NCI-H1417 (cell line): ENCODE data around the gene FAM219B.
A peak's percentile ranks its signal among the peaks of the same experiment; 100 is the strongest.
"Not testable (repeated sequence)": the region's sequence is repeated elsewhere in the genome, so short reads cannot be mapped to it uniquely, and the experiment has no call there.

Experiments used
- DNase-seq, 3 experiments: peaks; one replicate each; lab custom pipeline; 2025; lab: John Stamatoyannopoulos, UW

Gene FAM219B, protein sequence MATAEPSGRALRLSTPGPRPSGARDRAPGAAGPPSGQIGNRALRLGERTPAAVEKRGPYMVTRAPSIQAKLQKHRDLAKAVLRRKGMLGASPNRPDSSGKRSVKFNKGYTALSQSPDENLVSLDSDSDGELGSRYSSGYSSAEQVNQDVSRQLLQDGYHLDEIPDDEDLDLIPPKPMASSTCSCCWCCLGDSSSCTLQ

DNA sequence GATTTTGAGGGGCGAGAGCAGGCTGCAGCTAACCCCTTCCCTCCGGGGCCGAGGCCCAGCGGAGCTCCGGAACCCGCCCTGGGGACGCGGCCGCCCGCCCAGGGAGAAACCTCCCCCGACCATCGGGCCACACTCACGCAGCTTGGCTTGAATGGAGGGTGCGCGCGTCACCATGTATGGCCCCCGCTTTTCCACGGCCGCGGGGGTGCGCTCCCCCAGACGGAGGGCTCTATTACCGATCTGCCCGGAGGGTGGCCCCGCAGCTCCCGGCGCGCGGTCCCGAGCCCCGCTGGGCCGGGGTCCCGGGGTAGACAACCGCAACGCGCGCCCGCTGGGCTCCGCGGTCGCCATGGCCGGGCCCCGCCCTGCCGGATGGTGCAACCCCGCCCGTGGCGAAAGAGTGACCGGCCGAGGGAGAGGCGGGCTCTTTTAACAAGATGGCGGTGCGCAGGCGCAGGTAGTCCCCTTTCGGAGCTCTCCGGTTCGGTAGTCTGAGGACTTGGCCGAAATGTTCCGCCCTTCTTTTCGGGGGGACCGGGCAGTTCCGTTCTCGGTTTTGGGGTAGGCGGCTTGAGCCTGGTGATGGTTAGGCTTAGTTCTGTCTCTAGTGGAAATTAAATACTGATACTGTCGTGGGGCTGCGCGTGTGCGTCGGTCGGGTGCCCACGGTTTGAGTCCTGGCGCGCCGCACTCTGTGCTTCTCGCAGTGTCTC lies at the start of gene FAM219B:
FAM219B (minus strand) TSS at position 402 of the 713 bp plus-strand sequence; CDS start at position 351, 51 bp downstream.
- peak; percentile 89 to 94 (median 93) for DNase-seq

GRCh38 chr15:74955796-74956647 lies 49.4 kb upstream of the FAM219B start:
- peak; percentile 86 to 93 (median 90) for DNase-seq

DNA sequence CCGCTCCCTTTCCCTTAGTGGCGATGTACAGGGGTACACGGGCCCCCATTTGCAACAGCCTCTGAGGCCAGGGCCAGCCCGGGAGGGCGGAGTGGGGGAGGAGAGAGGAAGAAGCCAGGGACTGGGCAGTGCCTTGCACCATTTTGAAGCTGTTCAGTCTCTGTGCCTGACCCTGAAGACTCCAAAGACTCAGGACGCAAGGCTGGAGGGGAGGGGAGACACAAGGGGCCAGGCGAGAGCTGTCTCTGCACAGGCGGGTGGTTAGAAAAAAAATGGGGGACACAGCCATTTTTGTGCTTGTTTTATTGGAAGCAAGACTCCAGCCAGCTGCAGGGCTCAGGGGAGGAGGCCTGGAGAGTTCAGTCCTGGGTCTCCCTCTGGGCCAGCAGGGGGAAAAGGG lies 48.4 kb upstream of the FAM219B start:
- no peak for DNase-seq

DNA sequence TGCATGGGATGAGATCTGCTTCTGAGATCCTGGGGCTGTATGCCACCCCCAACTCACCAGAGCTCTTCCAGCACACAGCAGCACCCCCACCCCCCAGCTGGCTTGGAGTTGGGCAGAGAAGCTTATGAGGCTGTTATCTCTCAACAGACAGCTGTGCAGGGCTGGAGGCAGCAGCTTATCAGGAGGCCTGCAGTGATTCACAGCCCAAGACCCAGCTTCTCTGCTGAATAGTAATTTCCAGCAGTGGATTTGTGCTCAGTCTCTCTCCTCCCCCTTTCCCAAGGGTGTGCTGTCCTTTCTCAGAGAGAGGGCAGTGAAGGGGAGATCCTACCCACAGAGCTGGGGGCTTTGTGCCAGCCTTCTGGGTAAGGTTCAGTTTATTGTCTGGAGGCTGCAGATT lies 47.9 kb upstream of the FAM219B start:
- DNase-seq, result peak in 1 of 3 experiments; percentile 12

DNA sequence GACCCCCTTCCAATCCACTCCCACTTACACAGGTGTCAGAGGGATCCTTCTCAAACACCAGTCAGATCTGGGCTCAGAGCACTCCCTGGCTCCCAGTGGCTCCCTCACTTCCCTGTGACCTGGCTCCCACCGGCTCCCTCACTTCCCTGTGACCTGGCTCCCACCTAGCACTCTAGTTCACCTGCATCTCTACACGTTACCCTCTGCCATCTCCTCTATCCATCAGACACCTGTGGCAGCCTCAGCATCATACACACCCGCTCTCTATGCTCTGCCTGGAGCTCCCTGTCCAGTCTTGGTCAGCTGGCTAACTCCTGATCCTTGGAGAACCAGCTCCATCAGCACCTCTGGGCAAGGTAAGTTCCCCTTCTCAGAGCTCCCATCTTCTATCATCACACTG lies 44.4 kb upstream of the FAM219B start:
- no peak for DNase-seq

- peak; percentile 80 to 93 (median 85) for DNase-seq
Observed at GRCh38 chr15:74950078-74950908, 43.6 kb upstream of the FAM219B start.

- DNase-seq, result peak; percentile 98 to 99 (median 98)
Observed at GRCh38 chr15:74937590-74938371, 31.1 kb upstream of the FAM219B start, which contains the start of gene COX5A. TSS of gene COX5A (minus strand) at chr15:74938073. CDS start at chr15:74938014, 59 bp downstream.

DNA sequence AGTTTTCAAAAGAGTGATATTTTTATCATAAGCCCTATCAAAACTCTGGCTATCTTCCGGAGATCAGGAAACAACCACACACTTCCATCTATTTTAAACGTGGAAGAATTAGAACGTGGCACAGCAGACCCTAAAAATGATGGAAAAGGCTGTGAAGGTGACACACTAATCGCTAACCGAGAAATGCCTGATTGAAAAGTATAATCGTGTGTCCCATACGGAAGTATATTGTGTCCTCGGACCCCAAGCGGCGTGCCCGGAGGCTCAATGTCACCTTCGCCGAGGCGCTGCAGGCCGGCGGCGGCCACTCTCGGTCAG lies 30.6 kb upstream of the FAM219B start:
- peak in 1 of 3 experiments; percentile 12 for DNase-seq

DNA sequence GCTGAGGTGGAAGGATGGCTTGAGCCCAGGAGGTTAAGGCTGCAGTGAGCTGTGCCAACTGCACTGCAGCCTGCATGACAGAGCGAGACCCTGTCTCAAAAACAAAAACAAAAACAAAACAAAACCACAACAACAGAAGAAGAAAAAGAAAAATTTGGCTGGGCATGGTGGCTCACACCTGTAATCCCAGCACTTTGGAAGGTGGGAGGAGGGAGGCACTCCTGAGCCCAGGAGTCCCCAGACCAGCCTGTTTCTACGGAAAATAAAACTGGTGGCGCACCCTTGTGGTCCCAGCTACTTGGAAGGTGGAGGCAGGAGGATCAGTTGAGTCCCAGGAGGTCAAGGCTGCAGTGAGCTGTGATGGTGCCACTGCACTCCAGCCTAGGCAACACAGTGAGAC lies 28.5 kb upstream of the FAM219B start:
- DNase-seq, result not testable (repeated sequence)

DNA sequence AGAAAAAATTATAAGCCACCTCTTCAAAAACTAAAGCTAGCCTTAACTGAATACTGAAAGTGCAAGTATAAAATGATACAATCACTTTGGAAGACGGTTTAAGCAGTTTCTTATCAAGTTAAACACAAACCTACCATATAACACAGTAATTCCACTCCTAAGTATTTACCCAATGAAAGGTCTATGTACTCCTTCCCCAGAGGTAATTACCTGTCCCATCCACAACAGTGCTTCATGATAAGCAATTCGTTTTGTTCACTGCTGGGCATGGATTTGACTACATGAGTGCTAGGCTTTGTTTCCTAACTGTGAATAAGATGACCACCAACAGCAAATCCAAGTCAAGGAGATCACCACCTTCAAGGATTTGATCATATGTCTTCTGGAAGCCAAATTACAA lies 26.9 kb upstream of the FAM219B start:
- DNase-seq, result no peak

DNA sequence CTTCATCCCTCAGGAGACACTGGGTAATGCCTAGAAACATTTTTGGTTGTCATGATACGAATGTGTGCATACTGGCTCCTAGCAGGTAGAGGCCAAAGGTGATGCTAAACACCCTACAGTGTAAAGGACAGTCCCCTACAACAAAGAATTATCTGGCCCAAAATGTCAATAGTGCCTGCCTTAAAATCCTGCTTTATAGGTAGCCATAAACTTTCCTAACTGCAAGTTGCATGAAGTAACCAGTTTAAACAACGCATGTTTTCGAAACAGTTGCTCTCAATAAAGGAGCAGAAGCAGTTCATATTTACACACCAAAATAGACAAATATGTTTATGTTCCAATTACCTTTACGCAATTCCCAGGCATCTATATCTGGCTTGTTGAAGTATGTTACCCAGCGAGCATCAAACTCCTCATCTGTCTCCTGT lies 22.1 kb upstream of the FAM219B start:
- no peak for DNase-seq

DNA sequence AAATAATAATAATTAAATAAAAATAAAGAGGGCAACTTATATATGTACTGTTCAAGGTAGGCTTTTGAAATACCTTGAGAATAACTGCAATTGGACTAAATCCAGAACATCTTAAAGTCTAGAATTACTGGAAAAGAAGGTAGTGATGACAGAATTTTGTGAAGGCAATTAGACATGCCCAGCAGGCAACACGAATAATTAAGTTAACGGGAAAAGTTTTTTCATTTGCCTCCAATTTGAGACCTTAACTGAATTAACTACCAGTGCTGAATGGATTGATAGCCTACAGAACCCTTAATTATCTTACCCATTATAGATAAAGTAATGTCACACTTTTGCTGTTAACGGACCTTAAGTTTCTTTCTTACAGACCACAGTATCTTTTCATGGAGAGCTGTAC lies 17.9 kb upstream of the FAM219B start:
- DNase-seq, result no peak

GRCh38 chr15:74920456-74920855 lies 13.8 kb upstream of the FAM219B start:
- DNase-seq, result no peak

DNA sequence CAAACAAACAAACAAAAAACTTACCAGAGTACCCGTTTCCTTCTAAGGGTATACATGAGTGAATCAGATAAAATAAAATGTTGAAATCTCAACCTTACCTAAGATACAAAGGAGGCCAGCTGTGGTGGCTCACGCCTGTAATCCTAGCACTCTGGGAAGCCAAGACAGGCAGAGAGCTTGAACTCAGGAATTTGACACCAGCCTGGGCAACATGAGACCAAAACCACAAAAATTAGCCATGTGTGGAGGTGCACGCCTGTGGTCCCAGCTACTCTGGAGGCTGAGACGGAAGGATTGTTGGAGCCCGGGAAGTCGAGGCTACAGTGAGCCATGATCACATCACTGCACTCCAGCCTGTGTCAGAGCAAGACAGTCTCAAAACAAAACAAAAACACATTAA lies 11.0 kb upstream of the FAM219B start:
- no peak for DNase-seq

DNA sequence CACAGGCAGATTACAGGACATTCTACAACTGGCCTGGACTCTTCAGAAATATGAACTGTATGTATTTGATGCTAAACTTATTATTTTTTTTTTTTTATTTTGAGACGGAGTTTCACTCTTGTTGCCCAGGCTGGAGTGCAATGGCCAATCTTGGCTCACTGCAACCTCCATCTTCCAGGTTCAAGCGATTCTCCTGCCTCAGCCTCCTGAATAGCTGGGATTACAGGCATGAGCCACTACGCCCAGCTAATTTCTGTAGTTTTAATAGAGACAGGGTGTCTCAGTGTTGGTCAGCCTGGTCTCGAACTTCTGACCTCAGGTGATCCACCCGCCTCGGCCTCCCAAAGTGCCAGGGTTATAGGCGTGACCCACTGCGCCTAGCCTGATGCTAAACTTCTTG lies 7.1 kb upstream of the FAM219B start:
- DNase-seq, result not testable (repeated sequence)

- DNase-seq, result no peak
Observed at GRCh38 chr15:74913041-74913440, 6.4 kb upstream of the FAM219B start.

GRCh38 chr15:74908635-74909034 lies 2.0 kb upstream of the FAM219B start:
- no peak for DNase-seq

DNA sequence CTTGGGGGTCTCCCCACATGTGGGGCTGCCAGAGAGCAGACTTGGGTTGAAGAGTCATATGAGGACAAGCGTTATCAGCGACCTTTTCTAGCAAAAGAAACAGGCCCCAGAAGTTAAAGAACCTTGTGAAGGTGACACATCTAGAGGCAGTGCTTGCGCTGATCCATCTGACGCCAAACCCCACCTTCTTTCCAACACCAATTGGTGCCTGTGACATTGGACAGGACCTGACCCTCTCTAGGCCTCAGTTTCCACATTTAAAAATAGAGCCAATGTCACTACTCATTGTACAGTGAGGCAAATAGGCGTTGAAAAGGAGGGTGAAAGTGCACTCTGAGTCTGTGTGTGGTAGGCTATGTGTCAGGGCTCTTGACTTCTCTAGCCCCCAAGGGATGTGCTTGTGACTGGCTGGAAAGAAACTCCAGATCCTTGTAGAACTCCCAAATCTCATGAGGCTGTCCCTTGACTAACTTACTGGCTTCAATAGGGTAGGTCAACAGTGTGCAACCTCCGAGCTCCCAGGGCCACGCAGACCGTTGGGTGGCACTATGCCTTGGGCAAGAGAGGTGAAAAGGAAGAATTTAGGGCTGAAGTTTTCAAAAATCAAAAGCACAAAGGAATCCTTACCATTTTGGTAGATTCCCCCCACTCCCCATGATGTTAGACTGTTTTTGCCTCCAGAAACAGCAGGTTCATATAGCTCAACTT lies 666 bp upstream of the FAM219B start:
- DNase-seq, result peak in 1 of 3 experiments; percentile 44

DNA sequence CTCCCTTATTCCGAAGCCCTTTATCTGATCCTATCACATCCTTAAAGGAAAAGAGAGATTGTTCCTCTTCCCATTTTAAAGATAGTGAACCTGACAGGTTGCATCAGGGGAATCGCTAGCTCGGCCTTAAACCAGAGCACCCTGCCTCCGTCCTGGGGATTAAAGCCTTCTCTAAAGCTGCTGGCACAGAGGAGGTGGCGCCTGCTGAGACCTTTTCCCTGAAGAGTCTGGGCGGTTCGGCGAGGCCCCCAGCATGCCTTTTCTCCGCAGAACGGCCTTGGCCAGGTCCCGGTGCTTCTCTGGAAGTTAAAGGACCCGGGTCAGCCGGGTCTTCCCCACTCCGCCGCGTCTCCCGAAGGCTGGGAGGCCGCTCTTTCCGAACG lies 593 bp downstream of the FAM219B start:
- DNase-seq, result peak; percentile 52 to 84 (median 82)

GRCh38 chr15:74904190-74904805 lies 2.4 kb downstream of the FAM219B start:
- DNase-seq, result no peak
